C4-2B (cell line): Measurements from ENCODE around the gene CHRNA10.

Experiments
- ZFX ChIP-seq: fragments of 450-650 bp; IDR thresholded peaks from 2 replicates; pipeline ENCODE4 v1.6.1; 2017
- TF ChIP-seq, protein P1 (sequence below): fragments of 450-650 bp; conservative IDR thresholded peaks from 2 replicates; pipeline ENCODE4 v1.5.1; 2017; ENCODE audit warnings: mild to moderate bottlenecking

DNA sequence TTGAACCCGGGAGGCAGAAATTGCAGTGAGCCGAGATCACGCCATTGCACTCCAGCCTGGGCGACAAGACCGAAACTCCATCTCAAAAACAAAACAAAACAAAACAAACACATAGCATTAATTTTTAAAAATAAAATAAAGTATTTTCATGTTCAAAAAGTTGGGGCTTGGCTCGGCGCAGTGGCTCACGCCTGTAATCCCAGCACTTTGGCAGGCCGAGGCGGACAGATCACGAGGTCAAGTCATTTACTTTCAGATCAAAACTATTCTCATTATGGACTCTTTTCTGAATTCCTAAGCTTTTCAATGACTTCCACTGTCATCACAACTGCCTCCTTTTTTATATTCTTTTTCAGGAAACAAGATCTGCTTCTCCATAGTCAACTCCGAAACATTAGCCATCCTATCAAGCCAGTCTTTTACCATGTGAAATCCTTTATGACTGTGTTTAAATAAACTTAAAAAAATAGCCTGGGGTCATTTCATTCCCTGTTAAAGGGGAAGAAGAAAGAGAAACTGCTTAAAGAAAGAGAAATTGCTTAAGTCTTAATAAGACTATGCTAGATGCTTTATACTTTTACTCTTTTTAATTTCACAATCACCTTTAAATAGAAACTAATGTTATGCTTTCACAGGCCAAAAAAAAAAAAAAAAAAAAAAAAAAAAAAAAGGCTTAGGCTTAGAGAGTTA is 13.1 kb upstream of the CHRNA10 start:
- TF ChIP-seq, protein P1, sequence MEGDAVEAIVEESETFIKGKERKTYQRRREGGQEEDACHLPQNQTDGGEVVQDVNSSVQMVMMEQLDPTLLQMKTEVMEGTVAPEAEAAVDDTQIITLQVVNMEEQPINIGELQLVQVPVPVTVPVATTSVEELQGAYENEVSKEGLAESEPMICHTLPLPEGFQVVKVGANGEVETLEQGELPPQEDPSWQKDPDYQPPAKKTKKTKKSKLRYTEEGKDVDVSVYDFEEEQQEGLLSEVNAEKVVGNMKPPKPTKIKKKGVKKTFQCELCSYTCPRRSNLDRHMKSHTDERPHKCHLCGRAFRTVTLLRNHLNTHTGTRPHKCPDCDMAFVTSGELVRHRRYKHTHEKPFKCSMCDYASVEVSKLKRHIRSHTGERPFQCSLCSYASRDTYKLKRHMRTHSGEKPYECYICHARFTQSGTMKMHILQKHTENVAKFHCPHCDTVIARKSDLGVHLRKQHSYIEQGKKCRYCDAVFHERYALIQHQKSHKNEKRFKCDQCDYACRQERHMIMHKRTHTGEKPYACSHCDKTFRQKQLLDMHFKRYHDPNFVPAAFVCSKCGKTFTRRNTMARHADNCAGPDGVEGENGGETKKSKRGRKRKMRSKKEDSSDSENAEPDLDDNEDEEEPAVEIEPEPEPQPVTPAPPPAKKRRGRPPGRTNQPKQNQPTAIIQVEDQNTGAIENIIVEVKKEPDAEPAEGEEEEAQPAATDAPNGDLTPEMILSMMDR, result no peak
- no peak for TF ChIP-seq ZFX
